OCI-LY1 (cell line): ENCODE results near the gene MAP7.
A peak's percentile ranks its signal among the peaks of the same experiment; 100 is the strongest.

Source experiments
- H2AFZ ChIP-seq: fragments of 200-600 bp; sonication (generic), shearing (Covaris generic); 2 replicates; pipeline ENCODE4 v1.6.0; 2014; ENCODE audit warnings: antibody characterized with exemption, mild to moderate bottlenecking, low read length
- H3F3A ChIP-seq: fragments of 200-600 bp; sonication (generic), shearing (Covaris generic); 2 replicates; pipeline ENCODE4 v1.6.0; 2014; ENCODE audit warnings: mild to moderate bottlenecking, antibody characterized with exemption, low read length, moderate library complexity; ENCODE audit not compliant: insufficient read depth
- H3K27ac ChIP-seq: fragments of 200-600 bp; sonication (generic); 2 replicates; pipeline ENCODE4 v1.5.1; 2014; ENCODE audit warnings: low read length, mixed run types, mild to moderate bottlenecking, low read depth; ENCODE audit not compliant: poor library complexity, severe bottlenecking
- H3K27me3 ChIP-seq: fragments of 200-600 bp; sonication (generic); 2 replicates; pipeline ENCODE4 v1.6.0; 2014; ENCODE audit warnings: antibody characterized with exemption, mild to moderate bottlenecking, low read length, moderate library complexity; ENCODE audit not compliant: insufficient read depth
- H3K36me3 ChIP-seq: fragments of 200-600 bp; sonication (generic); 2 replicates; pipeline ENCODE4 v1.6.1; 2014; ENCODE audit warnings: mild to moderate bottlenecking, antibody characterized with exemption, low read length, moderate library complexity, mixed read lengths; ENCODE audit not compliant: insufficient read depth
- H3K4me1 ChIP-seq: fragments of 200-600 bp; sonication (generic); 2 replicates; pipeline ENCODE4 v1.5.1; 2014; ENCODE audit warnings: mild to moderate bottlenecking, low read length, moderate library complexity; ENCODE audit not compliant: insufficient read depth, severe bottlenecking
- H3K4me2 ChIP-seq: fragments of 200-600 bp; sonication (generic), shearing (Covaris generic); 2 replicates; pipeline ENCODE4 v1.6.1; 2014; ENCODE audit warnings: low read length
- H3K4me3 ChIP-seq: fragments of 200-600 bp; sonication (generic); 2 replicates; pipeline ENCODE4 v1.5.1; 2014; ENCODE audit warnings: low read length, low read depth, mild to moderate bottlenecking, mixed read lengths; ENCODE audit not compliant: poor library complexity, severe bottlenecking
- H3K79me2 ChIP-seq: fragments of 200-600 bp; shearing (Covaris generic); 2 replicates; pipeline ENCODE4 v1.6.1; 2016; ENCODE audit warnings: mixed run types, low read length, mixed read lengths; ENCODE audit not compliant: insufficient read depth
- H3K9ac ChIP-seq: fragments of 200-600 bp; sonication (generic), shearing (Covaris generic); 2 replicates; pipeline ENCODE4 v1.6.1; 2014; ENCODE audit warnings: mild to moderate bottlenecking, low read length, mixed read lengths
- H3K9me2 ChIP-seq: fragments of 200-600 bp; sonication (generic), shearing (Covaris generic); 2 replicates; pipeline ENCODE4 v1.6.1; 2014; ENCODE audit warnings: low read depth, mild to moderate bottlenecking, low read length, mixed read lengths
- H3K9me3 ChIP-seq: fragments of 200-600 bp; shearing (Covaris generic); 2 replicates; pipeline ENCODE4 v1.6.1; 2014; ENCODE audit warnings: low read length, mixed read lengths
- H4K20me1 ChIP-seq: fragments of 200-600 bp; sonication (generic), shearing (Covaris generic); 2 replicates; pipeline ENCODE4 v1.6.0; 2016; ENCODE audit warnings: mild to moderate bottlenecking, low read length; ENCODE audit not compliant: insufficient read depth
- CTCF ChIP-seq: fragments of 200-600 bp; sonication (generic), shearing (Covaris generic); IDR thresholded peaks from 2 replicates; pipeline ENCODE4 v1.5.1; 2017; ENCODE audit warnings: mild to moderate bottlenecking, antibody characterized with exemption, low read length, moderate library complexity, mixed read lengths
- EZH2 ChIP-seq: fragments of 200-600 bp; sonication (generic), shearing (Covaris generic); IDR thresholded peaks from 2 replicates; pipeline ENCODE4 v1.8.0; 2017; ENCODE audit warnings: borderline replicate concordance, mixed run types, mild to moderate bottlenecking, antibody characterized with exemption, low read length, moderate library complexity, mixed read lengths

MAP7 gene

GRCh38 chr6:136550330-136551071 is at the start of gene MAP7:
Gene MAP7 (minus strand): TSS chr6:136550422. CDS start chr6:136550408, 14 bp downstream.
- Histone ChIP-seq H3K79me2 (no peaks in the 10 kb centered on the region), H3K36me3 (no peaks in the 10 kb centered on the region), H4K20me1 (no peaks in the 10 kb centered on the region), H3K9me2 (no peaks in the 10 kb centered on the region), H3K9ac (peak within 1 kb of the TSS; percentile 59; the same call in 1 of the 2 replicates), H3K27me3 (no peaks in the 10 kb centered on the region), H3K4me1 (peaks cover 8% of the 10 kb centered on the region), H3F3A (no peaks in the 10 kb centered on the region), H2AFZ (0 out of 2 replicates have a peak within 1 kb of the TSS, but pooled peaks have one; percentile 90), H3K4me3 (peak within 1 kb of the TSS; percentile 76), H3K27ac (no peak within 1 kb of the TSS), H3K4me2 (peak within 1 kb of the TSS; percentile 90), H3K9me3 (no peaks in the 10 kb centered on the region)
- TF ChIP-seq CTCF: peak; percentile 92
- TF ChIP-seq EZH2: no peak

- Histone ChIP-seq H4K20me1 (no peaks in the 10 kb centered on the region), H3K27me3 (no peaks in the 10 kb centered on the region), H3K4me3 (no peak overlapping the region), H3K27ac (no peak overlapping the region), H3K36me3 (peaks cover 15% of the 10 kb centered on the region), H2AFZ (no peak overlapping the region), H3F3A (no peaks in the 10 kb centered on the region), H3K4me2 (no peak overlapping the region), H3K9me2 (no peaks in the 10 kb centered on the region), H3K4me1 (no peaks in the 10 kb centered on the region), H3K79me2 (no peaks in the 10 kb centered on the region), H3K9ac (no peak overlapping the region), H3K9me3 (no peaks in the 10 kb centered on the region)
- TF ChIP-seq CTCF (no peak), EZH2 (no peak)
Observed at GRCh38 chr6:136599329-136600011, 49.2 kb upstream of the MAP7 start.

- TF ChIP-seq CTCF (no peak), EZH2 (no peak)
- no peak overlapping the region for H3K9ac ChIP-seq
- H3K4me1 ChIP-seq: peaks cover 5% of the 10 kb centered on the region
- peaks cover 9% of the 10 kb centered on the region for H3K36me3 ChIP-seq
- H3K4me3 ChIP-seq: no peak overlapping the region
- H3K4me2 ChIP-seq: no peak overlapping the region
- H4K20me1 ChIP-seq: no peaks in the 10 kb centered on the region
- no peaks in the 10 kb centered on the region for H3F3A ChIP-seq
- no peaks in the 10 kb centered on the region for H3K27me3 ChIP-seq
- H3K79me2 ChIP-seq: no peaks in the 10 kb centered on the region
- H3K27ac ChIP-seq: no peak overlapping the region
- no peaks in the 10 kb centered on the region for H3K9me2 ChIP-seq
- H3K9me3 ChIP-seq: no peaks in the 10 kb centered on the region
- H2AFZ ChIP-seq: no peak overlapping the region
Observed at GRCh38 chr6:136598048-136598447, 47.8 kb upstream of the MAP7 start.
